ENCODE data around the gene TP53I13.
"Not testable (repeated sequence)": the region's sequence is repeated elsewhere in the genome, so short reads cannot be mapped to it uniquely, and the experiment has no call there.

TP53I13 gene, protein sequence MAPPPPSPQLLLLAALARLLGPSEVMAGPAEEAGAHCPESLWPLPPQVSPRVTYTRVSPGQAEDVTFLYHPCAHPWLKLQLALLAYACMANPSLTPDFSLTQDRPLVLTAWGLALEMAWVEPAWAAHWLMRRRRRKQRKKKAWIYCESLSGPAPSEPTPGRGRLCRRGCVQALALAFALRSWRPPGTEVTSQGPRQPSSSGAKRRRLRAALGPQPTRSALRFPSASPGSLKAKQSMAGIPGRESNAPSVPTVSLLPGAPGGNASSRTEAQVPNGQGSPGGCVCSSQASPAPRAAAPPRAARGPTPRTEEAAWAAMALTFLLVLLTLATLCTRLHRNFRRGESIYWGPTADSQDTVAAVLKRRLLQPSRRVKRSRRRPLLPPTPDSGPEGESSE

DNA sequence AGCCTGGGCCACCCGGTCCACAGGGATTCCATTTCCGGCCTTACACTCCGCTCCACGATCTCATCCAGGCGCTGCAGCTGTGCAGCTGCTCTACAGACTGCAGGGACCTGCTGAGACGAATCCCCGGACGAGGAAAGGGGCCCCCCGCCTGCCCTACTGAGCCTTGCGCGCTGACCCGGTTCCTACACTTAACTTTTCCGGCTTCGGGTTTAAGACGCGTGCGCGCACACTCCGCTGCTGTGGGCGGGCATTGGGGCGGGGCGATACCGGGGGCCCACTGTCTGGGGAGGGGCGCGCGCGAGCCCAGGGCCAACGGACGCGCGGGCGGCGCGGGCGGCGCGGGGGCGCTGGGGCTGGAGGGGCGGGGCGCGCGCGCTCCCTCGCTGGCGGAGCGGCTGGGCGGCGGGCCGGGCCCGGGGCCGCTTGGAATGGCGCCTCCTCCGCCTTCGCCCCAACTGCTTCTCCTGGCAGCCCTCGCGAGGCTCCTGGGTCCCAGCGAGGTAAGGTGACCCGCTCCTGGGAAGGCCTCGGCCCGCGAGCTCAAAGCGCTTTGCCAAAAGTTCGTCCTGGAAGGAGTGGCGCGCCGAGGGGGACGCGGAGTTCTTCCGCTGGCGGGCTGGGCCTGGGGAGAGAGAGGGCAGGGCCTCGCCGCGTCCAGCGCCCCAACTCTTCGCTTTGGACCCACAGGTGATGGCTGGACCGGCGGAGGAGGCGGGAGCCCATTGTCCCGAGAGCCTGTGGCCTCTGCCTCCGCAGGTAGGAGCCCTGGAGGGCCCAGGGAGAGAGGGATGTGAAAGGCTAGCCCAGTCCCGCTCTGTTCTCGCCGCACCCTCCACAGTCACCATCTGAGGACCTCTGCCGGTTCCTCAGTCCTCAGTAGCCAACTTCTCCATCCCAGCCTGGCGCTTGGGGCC is at the start of gene TP53I13:
Gene TP53I13 (plus strand): TSS at position 371 of the 914 bp plus-strand sequence. CDS start 58 bp downstream, at position 429.
- peak; percentile 87 for DNase-seq (ENCODE audit: low read depth)

DNA sequence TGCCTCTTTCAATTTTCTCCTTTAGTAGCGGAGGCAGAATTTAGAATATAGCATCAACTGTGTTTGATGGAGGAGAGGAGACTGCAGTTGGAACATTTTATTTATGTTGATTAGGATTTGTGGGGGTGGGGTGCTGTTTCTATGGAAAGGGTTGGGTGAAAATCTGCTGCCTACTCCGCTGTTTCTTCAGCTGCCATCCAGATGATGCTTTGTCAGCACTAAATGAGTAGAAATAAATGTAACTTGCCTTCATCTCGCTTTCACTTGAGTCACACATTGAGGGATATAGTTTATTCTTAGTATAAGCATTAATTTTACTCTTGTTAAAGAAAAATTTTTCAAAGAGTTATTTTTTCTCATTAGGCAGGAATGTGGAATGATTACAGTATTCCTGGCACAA is 43.8 kb upstream of the TP53I13 start:
- DNase-seq (ENCODE audit: low read depth) = no peak

DNA sequence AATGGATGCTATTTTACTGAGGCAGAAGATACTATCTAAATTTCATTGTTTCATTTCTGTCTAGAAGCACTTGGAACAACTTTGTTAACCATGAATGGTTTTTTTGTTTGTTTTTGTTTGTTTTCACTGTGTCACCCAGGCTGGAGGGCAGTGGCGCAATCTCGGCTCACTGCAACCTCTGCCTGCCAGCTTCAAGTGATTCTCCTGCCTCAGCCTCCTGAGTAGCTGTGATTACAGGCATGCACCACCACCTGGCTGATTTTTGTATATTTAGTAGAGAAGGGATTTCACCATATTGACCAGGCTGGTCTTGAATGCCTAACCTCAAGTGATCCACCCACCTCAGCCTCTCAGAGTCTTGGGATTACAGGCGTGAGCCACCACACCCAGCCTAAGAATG is 42.2 kb upstream of the TP53I13 start:
- peak; percentile 7 for DNase-seq (ENCODE audit: low read depth)

DNA sequence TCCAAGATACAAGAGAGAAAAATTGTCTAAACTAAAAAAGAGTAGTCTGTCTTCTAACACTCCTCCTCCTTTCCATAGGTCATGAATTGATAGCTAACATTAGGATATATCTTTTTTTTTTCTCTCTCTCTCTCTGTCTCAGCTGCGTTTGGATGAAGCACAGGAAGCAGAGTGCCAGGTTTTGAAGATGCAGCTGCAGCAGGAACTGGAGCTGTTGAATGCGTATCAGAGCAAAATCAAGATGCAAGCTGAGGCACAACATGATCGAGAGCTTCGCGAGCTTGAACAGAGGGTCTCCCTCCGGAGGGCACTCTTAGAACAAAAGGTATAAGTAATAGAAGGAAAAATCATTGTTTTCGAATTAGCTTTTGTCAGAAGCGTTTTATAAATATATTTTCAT is 34.5 kb upstream of the TP53I13 start:
- DNase-seq (ENCODE audit: low read depth) = no peak

DNA sequence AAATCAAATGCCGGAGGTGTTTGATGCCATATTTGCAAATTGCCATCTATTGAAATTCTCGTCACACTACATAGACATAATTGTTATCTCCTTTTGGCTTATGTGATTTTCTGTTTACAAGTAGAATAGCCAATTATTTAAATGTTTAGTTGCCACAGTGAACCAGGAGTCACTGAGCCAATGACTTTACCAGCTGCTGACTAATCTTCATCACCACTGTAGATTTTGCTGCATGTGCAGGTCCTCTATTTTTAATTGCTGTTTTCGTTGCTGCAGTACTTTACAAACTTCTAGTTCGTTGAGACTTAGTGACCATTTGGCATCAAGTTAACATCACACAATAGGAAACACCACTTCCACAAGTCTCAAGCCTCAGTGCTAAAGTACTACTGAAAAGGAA is 24.4 kb upstream of the TP53I13 start:
- no peak for DNase-seq (ENCODE audit: low read depth)

DNA sequence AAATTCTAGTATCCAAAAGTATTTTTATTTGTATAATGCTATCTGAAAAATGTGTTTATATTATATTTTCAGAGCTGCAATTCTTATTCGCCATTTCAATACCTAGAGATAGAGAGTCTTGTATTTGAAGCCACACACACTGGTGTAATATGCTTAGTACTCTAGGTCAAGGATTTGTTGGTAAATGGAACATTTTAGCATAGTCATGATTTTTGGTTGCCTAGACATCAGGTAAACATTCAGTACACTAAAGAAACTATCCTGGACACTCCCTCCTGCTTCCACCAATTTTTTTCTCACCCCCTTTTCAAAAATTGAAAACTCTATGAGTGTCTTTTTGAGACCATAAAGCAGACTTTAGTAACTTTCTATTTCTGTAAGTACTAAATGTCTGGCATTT is 22.4 kb upstream of the TP53I13 start:
- no peak for DNase-seq (ENCODE audit: low read depth)

DNA sequence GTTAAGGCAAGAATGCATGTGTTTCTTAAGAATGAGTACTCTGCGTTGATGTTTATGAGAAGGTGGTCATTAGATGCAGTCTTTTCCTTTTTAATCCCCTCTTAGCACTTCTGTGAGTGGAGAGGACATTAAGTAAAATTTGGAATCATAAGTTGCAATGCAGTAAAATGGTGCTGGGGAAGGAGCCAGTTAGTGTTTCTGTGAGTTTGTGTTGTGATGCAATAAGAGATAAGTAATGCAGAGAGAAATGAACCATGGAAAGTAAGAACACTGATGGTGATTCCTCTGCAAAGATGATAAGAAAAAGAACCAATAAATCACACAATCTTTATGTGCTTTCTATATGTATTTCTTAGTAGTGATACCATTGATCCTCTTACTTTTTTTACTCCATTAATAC is 21.7 kb upstream of the TP53I13 start:
- no peak for DNase-seq (ENCODE audit: low read depth)

DNA sequence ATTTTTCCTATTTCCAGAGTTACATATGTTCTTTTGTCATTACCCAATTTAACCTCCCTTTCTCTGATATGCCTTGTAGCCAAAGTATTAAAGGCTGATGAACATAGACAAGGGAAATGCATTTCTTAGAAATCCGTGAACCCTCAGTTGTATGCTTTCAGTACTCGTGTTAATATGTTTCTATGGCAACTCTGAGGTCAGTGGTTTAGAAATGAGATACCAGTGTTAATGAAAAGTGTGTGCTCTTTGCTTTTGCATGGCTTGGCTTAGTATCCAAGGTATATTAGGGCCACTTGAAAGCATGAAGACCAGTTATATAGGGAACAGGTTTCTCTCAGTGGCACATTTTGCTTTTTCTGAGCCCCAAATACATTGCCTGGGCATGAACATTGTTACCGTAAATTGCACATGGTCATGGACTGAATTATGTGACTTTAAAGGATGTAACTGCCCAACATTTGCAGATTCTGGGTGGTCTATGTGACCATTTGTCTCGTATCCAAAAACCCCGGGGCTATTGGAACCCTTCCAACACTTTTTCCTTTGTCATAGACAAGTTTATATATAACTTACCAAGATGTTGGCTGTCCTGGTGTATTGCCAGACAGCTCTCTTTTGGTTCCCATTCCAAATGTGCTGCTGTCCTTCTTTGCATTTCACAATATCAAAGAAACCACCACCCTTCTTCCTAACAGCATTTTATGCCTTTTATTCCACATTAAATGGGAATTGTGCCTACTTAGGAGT is 19.2 kb upstream of the TP53I13 start:
- no peak for DNase-seq (ENCODE audit: low read depth)

DNA sequence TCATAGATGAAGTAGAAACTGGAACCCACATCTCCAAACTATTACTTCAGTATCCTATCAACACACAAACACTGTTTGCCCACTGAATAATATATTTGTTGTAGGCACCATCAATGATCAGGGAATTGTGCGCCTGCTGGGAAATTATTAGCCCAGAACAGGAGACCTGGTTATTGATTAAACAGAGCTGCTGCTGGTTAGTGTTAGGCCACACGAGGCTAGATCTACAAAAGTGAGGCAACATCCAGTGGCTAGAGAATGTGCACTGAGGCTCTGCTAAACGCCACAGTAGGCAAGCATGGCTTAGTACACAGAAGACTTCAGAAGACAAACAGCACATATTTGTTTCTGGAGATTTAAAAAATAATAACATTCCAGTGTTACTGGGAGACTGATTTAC is 12.7 kb upstream of the TP53I13 start:
- no peak for DNase-seq (ENCODE audit: low read depth)

DNA sequence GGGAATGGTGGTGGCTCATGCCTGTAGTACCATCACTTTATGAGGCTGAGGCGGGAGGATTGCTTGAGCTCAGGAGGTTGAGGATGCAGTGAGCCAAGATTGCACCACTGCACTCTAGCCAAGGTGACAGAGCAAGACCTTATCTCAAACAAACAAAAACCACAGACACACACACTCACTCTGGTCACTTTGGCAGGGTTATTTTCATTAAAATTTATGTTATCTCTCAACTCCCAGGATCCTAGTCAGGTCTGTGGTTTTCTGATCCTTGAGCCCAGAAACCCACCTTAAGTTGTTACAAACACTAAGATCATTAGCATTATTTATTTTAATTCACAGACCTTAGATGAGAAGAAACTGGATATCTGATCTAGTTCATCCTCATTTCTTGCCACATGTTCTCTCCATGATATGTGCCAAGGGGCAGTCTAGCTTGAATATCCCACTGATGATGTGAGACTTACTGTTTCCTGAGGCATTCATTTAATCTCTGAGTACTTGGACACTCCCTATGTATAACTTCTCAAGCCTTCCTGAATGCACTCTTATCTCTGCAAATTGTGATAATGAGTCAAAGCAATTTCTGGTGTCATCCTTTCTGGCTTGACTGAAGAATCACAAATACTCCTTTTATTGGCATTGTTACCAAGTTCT is 11.3 kb upstream of the TP53I13 start:
- DNase-seq (ENCODE audit: low read depth) = peak; percentile 19

DNA sequence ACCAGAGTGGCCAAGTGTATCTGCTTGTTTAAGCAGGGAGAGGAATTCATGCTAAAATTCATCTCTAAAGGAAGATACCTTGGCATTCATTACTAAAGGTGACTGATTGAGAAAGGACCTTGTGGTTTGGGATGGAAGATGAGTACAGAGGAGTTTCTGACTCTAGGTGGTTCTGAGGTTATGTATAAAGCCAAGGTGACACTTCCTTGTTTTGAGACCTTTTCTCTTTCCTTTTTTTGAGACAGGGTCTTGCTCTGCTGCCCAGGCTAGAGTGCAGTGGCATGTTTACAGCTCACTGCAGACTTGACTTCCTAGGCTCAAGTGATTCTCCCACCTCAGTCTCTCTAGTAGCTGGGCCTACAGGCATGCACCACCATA is 10.8 kb upstream of the TP53I13 start:
- DNase-seq (ENCODE audit: low read depth) = no peak

DNA sequence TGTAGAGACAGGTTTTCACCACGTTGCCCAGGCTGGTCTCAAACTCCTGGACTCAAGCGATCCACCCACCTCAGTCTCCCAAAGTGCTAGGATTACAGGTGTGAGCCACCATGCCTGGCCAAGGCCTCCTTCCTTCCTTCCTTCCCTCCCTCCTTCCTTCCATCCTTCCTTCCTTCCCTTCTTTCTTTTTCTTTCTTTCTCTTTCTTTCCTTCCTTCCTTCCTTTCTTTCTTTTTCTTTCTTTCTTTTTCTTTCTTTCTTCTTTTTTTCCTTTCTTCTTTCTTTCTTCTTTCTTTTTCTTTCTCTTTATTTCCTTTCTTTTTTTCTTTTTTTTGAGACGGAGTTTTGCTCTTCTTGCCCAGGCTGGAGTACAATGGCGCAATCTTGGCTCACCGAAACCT is 10.4 kb upstream of the TP53I13 start:
- DNase-seq (ENCODE audit: low read depth) = not testable (repeated sequence)

DNA sequence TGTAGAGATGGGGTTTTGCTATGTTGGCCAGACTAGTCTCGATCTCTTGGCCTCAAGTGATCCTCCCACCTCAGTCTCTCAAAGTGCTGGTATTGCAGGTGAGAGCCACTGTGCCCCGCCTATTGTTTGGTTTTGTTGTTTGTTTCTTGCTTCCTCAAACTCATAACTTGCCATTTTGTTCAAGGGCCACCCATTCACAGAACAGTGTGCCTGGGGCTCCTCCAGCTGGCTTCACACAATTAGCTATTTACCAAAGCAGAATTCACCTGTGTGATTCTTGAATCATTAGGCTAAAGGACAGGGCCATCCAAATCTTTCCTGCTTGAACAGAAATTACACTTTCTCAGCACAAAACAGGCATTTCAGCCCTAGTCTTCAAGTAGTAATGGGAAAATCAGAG is 8.9 kb upstream of the TP53I13 start:
- DNase-seq (ENCODE audit: low read depth) = no peak

DNA sequence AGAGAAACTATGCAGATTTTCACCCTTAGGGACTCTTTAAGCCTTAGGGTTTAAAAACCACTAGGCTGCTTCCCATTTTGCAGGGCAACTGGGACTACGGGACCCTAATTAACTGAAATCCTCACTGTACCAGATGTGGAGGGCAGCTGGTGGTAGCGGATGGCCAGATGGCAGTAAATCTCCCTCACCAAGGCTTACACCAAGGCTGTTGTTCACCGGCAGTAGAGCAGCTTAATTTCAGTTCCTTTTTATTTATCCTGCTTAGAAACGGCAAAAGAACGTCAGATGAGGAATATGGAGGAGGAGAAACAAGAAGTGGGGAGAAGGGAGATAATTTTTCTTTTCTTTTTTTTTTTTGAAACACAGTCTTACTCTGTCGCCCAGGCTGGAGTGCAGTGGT is 8.2 kb upstream of the TP53I13 start:
- DNase-seq (ENCODE audit: low read depth) = no peak

DNA sequence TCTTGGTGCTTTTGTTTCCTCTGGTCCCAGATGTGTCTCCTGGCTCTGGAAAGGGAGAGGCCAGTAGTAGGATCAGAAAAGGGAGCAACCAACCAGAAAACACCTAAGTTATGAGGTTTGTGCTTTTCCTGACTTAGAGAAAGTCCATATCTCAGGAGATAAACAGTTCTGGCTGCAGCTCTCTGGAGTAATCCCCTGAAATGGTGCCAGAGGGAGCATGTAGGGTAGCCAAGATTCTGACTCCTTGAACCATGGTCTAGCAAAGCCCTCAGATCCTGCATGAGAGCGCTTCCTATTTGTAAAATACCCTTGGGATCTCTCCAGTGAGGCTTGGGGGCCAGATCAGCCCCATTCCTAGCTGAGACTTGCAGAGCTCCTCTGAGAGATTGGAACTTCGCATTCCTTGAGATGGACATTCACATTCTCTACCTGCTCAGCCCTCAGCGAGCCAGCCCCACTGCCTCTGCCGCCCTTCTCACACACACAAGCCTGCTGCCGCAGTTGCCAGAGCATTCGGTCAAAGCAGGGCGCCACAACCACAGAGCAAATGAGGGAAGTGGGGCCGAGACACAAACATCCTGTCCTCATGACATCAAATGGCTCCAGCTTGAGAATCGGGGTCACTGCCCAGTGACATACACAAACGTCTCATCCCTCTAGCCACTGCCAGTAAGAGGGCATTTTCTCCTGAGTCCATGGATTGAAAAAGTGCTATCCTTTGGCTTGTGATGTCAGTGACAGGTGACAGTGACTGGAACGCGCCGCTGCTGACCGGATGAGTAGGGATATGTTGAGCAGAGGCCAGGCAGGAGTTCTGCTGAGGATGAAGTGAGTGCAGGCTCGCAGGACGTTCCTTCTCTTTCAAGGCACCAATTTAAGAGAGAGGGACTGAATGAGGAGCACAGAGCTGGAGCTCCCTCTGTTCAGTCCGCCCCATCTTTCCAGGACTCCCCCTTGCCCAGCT is 6.7 kb upstream of the TP53I13 start:
- DNase-seq (ENCODE audit: low read depth) = no peak

DNA sequence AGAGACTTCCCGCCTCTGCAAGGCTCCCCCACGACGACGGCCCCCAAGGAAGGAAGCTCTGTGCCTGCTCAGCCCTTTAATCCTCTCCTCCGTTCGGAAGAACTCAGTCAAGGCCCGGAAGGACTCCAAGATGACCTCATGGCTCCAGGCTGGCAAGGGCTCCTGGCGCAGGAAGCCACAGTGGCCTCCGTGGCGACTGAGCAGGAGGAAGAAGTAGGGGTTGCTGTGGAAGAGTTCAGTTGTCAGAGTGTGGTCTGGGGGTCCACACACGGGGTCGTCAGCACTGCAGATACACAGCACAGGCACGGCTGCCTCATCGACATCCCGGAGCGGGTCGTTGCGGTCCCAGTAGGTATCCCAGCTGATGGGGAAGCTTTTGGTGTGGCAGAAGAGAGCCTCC is 5.9 kb upstream of the TP53I13 start:
- DNase-seq (ENCODE audit: low read depth) = no peak

DNA sequence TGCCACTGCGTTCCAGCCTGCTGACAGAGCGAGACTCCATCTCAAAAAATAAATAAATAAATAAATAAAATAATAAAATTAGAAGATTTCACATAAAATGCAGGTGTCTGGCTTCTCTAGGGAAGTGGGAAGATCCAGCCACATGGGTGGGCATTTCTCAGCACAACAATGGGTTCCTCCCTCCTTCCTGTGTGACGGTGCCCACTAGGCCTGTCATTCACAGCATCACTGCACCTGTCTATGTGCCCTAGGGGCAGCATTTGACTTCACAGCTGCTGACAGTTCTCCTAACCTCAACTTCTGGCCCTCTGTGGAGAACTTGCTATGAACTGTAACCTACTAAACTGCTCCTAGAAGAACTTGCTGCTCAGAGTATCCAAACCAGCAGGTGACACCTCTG is 4.7 kb upstream of the TP53I13 start:
- no peak for DNase-seq (ENCODE audit: low read depth)

DNA sequence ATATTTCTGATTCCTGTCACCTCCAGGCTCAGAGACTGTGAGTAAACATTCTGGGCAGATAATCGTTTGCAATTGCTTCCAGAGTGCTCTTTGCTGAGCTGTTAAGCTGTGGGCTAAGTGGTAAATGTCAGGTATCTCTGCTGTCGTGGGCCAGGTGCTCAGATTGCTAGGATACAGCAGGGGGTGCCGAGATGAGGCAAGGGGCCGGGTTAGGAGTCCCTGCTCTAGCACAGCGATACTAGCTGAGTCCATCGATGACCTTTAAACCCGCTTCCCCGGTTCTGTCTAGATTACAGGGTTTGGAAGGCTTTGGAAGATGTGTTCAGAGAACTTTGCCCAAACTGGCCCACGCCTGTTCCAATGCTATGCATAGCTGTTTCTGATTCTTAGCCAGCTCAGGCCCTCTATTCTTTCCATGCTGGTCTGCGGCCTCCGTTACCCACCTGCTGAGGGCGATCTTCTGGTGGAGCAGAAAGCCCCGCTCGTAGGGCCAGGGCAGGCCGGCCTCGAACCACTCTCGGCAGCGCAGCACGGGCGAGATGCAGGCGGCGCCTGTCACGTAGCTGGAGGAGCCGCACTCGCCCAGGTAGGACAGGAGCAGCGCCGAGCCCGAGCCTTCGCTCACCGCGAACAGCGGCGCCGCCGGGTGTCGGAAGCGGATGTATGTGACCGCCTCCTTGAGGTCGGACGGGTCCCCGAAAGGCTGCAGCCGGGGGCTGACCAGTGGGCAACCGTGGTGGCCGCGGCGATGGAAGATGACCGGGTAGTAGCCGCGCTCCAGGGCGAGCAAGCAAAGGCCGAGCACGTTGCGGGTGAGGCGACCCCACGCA is 2.6 kb upstream of the TP53I13 start:
- DNase-seq (ENCODE audit: low read depth) = no peak

DNA sequence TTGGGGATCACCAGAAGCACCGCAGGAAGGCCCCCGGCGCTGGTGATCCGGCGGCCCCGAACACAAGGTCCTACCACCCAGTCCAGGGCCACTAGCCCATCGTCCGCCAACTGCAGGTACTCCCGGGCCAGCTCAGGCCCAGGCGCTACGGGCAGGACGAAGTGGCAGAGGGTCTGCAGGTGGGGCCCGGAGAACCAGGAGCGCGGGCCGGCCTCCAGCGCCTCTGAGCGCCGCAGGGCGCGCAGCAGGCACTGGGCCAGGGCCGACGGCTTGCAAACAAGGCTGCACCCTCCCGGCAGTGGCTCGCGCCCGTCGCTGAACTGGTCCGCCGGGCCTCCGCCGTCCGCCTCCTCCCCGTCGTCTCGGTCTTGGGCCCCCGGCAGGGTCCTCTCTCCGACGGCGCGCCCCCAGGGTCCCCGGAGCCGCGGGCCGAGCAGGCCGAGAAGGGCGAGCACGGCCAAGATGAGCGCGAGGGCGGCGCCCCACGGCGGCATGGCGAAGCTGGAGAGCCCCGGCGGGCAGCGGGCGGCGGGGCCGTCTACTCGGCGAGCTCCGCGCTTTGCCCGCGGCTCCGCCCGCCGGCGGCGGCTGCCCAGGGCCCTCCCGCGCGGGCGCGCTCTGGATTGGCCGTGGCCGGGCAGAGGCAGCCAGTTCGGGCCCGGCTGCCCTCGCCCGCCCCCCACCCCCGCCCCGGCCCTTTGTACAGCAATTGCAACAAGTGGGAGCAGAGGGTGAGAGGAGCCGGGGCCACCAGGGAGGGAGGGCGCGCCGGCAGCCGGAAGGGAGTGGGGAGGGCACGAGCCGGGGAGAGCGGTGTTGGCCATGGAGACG is 1.8 kb upstream of the TP53I13 start, which contains the start of gene ABHD15:
Gene ABHD15 (minus strand): TSS at position 565 of the 831 bp plus-strand sequence. CDS start 71 bp downstream, at position 494.
- peak; percentile 68 for DNase-seq (ENCODE audit: low read depth)
